Astrocyte of the spinal cord (primary cell): ENCODE measurements around the gene FAM240A.

Source experiments
- DNase-seq: peaks from one replicate; pipeline ENCODE4 v3.0.0; 2011; ENCODE audit warnings: low read depth, low spot score
- H3K4me3 ChIP-seq: 2 replicates; pipeline ENCODE4 v1.5.1; 2011; ENCODE audit warnings: low read depth, mild to moderate bottlenecking, low read length, moderate library complexity
- CTCF ChIP-seq: IDR thresholded peaks from 2 replicates; pipeline ENCODE4 v1.5.1; 2012; ENCODE audit warnings: low read depth, mild to moderate bottlenecking, low read length, inconsistent platforms
- in situ Hi-C: cut with HindIII; loops from 2 replicates; pipeline ENCODE4 v1.10.0; 2017; ENCODE audit warnings: low sequenced_read_pairs

FAM240A gene

GRCh38 chr3:46634856-46635255 is 22.5 kb downstream of the FAM240A start:
- no peak for TF ChIP-seq CTCF
- DNase-seq = no peak
- H3K4me3 ChIP-seq = no peak overlapping the region
- in situ Hi-C loops = no loop called here

GRCh38 chr3:46639221-46639620 is 26.9 kb downstream of the FAM240A start:
- H3K4me3 ChIP-seq = no peak overlapping the region
- in situ Hi-C loops = no loop called here
- no peak for DNase-seq
- no peak for TF ChIP-seq CTCF

DNA sequence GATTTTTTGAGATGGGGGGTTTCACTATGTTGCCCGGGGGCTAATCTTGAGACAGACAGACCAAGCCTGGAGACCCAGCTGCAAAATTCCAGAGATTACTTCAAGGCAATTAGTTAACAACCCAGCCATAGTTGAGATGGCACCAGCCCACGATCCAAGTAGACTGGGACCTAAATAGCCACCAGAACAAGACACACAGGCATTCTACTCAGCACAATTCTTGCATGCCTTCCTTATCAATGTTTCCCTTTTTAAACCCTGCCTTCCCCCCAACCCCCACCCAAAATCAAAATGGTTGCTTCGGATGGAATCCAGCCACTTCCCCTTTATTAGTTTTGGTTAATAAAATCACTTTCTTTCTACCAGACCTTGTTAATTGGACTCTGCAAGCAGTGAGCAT is 28.6 kb downstream of the FAM240A start:
- no peak overlapping the region for H3K4me3 ChIP-seq
- DNase-seq = no peak
- in situ Hi-C loops = no loop called here
- no peak for TF ChIP-seq CTCF

DNA sequence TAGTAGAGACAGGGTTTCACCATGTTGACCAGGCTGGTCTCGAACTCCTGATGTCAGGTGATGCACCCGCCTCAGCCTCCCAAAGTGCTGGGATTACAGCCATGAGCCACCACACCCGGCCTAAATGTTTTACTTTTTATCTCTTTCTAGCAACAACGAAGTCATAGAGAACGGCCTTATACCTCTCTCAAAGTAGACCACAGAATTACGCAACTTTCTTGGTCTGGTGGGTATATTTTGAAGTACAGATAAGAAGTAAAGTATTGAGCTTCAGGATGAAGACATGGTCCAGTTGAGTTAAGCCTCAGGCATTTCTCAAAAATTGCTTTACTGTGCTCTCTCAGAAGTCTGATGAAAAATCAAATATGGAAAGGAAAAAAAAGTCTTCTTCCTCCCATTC is 30.6 kb downstream of the FAM240A start:
- H3K4me3 ChIP-seq = no peak overlapping the region
- in situ Hi-C loops = no loop called here
- DNase-seq = no peak
- no peak for TF ChIP-seq CTCF

GRCh38 chr3:46643701-46644100 is 31.4 kb downstream of the FAM240A start:
- no peak for TF ChIP-seq CTCF
- no peak overlapping the region for H3K4me3 ChIP-seq
- in situ Hi-C loops = no loop called here
- DNase-seq = no peak

GRCh38 chr3:46646700-46647099 is 34.4 kb downstream of the FAM240A start:
- in situ Hi-C loops = no loop called here
- DNase-seq = peak; percentile 10
- no peak for TF ChIP-seq CTCF
- no peak overlapping the region for H3K4me3 ChIP-seq

DNA sequence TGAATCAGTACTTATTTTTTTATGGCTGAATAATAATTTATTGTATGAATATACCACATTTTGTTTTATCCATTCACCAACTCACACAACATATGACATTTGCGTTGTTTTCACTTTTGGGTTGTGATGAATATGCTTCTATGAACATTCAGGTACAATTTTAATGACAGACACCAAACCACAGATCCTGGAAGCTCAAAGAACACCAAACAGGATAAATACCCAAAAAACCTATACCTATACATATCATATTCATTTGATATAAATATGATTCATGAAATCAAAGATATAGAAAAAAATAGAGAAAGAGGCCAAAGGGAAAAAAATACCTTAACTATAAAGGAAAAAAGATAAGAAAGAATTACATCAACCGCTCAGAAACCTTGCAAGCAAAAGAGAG is 35.8 kb downstream of the FAM240A start:
- TF ChIP-seq CTCF = no peak
- no peak overlapping the region for H3K4me3 ChIP-seq
- DNase-seq = no peak
- in situ Hi-C loops = no loop called here
